MCF 10A (cell line): ENCODE data around the gene PHACTR1. TPM values are rescaled to one million over a fixed set of nuclear protein-coding genes. Genes with fewer than 3 reads are reported as not detected.

Experiments used
- BruUV-seq: library from RNA; stranded (reverse); fragments of 400-500 nt; replicated peaks from 2 replicates; lab custom pipeline; 2021; lab: Mats Ljungman, UMichigan
- CTCF ChIA-PET: fragments of 300-600 bp; sonication (Branson Sonifier 250); formaldehyde crosslinking; extraction: SDS; loops from one replicate; lab custom pipeline; 2021; ENCODE audit warnings: antibody characterized with exemption, inconsistent platforms; lab: Yijun Ruan, JAX
- POLR2A ChIA-PET: fragments of 300-600, 350-650 bp; sonication (Branson Sonifier 250); formaldehyde crosslinking; extraction: SDS; loops from one replicate; lab custom pipeline; 2020; ENCODE audit warnings: antibody characterized with exemption, inconsistent platforms; lab: Yijun Ruan, JAX
- DNase-seq: peaks from one replicate; pipeline ENCODE4 v3.0.0-alpha.2; 2018; ENCODE audit not compliant: unreplicated experiment
- H3K27ac Mint-ChIP-seq: one replicate; pipeline ENCODE4 v1.8.0; 2022; ENCODE audit warnings: mild to moderate bottlenecking, low read depth, mixed read lengths; ENCODE audit not compliant: unreplicated experiment
- H3K27me3 Mint-ChIP-seq: one replicate; pipeline ENCODE4 v1.8.0; 2022; ENCODE audit warnings: mixed read lengths; ENCODE audit not compliant: insufficient read depth, unreplicated experiment
- H3K36me3 Mint-ChIP-seq: one replicate; pipeline ENCODE4 v1.8.0; 2022; ENCODE audit warnings: mild to moderate bottlenecking, moderate library complexity, mixed read lengths; ENCODE audit not compliant: insufficient read depth, unreplicated experiment
- H3K4me1 Mint-ChIP-seq: one replicate; pipeline ENCODE4 v1.8.0; 2022; ENCODE audit warnings: mixed read lengths; ENCODE audit not compliant: insufficient read depth, unreplicated experiment
- H3K4me3 Mint-ChIP-seq: one replicate; pipeline ENCODE4 v1.8.0; 2022; ENCODE audit warnings: mild to moderate bottlenecking, moderate library complexity, mixed read lengths; ENCODE audit not compliant: unreplicated experiment
- H3K9me3 Mint-ChIP-seq: one replicate; pipeline ENCODE4 v1.8.0; 2022; ENCODE audit warnings: mixed read lengths; ENCODE audit not compliant: unreplicated experiment
- CTCF ChIP-seq: fragments of 200-600 bp; IDR thresholded peaks from one replicate; pipeline ENCODE4 v1.8.0; 2022; ENCODE audit warnings: antibody characterized with exemption, mild to moderate bottlenecking; ENCODE audit not compliant: unreplicated experiment
- intact Hi-C: fragments of 100-400 bp; cut with micrococcal nuclease; formaldehyde crosslinking; loops from 2 replicates; pipeline ENCODE4 v1.14.1; 2022
- total RNA-seq: library from RNA; stranded (reverse); gene quantifications from 2 replicates; pipeline ENCODE4 v1.2.3, GENCODE V29; 2022

PHACTR1 gene
- total RNA-seq, 1 experiment from 2014 or later = not detected

- Mint-ChIP-seq H3K4me3 (no peak overlapping the region), H3K27me3 (no peaks in the 10 kb centered on the region), H3K36me3 (peaks cover 3% of the 10 kb centered on the region), H3K27ac (no peak overlapping the region), H3K4me1 (no peaks in the 10 kb centered on the region), H3K9me3 (no peaks in the 10 kb centered on the region)
- no TSS peak for BruUV-seq
- intact Hi-C loops = no loop called here
- DNase-seq = no peak
- TF ChIP-seq CTCF = no peak
- CTCF ChIA-PET = no interaction called here
- POLR2A ChIA-PET = interaction anchor here (0.6 to 1.6 kb wide), 2 partner anchors 16 to 18 kb away, joined by 5 read pairs; no protein-coding TSS in a partner anchor
Measured at GRCh38 chr6:13287104-13287503, 570.5 kb downstream of the PHACTR1 start.

GRCh38 chr6:13288481-13288880 lies 571.9 kb downstream of the PHACTR1 start:
- Mint-ChIP-seq H3K36me3 (peaks cover 5% of the 10 kb centered on the region), H3K4me3 (no peak overlapping the region), H3K4me1 (no peaks in the 10 kb centered on the region), H3K9me3 (no peaks in the 10 kb centered on the region), H3K27ac (no peak overlapping the region), H3K27me3 (no peaks in the 10 kb centered on the region)
- BruUV-seq = no TSS peak
- CTCF ChIA-PET = interaction anchor here (0.6 kb wide), 1 partner anchor 253 kb away, joined by 3 read pairs; no protein-coding TSS in a partner anchor
- intact Hi-C loops = no loop called here
- no peak for TF ChIP-seq CTCF
- no peak for DNase-seq
- POLR2A ChIA-PET = interaction anchor here (1.6 kb wide), 1 partner anchor 19 kb away, joined by 5 read pairs; no protein-coding TSS in a partner anchor

- no peaks in the 10 kb centered on the region for H3K27me3 Mint-ChIP-seq
- no peak overlapping the region for H3K27ac Mint-ChIP-seq
- no peak overlapping the region for H3K4me3 Mint-ChIP-seq
- ChIA-PET CTCF (no interaction called here), POLR2A (no interaction called here)
- BruUV-seq = no TSS peak
- intact Hi-C loops = no loop called here
- H3K36me3 Mint-ChIP-seq = peaks cover 5% of the 10 kb centered on the region
- no peak for DNase-seq
- no peaks in the 10 kb centered on the region for H3K9me3 Mint-ChIP-seq
- no peaks in the 10 kb centered on the region for H3K4me1 Mint-ChIP-seq
- no peak for TF ChIP-seq CTCF
Measured at GRCh38 chr6:13288969-13289391, 572.4 kb downstream of the PHACTR1 start.

- Mint-ChIP-seq H3K9me3 (no peaks in the 10 kb centered on the region), H3K27me3 (no peaks in the 10 kb centered on the region), H3K4me3 (no peak overlapping the region), H3K27ac (no peak overlapping the region), H3K4me1 (no peaks in the 10 kb centered on the region), H3K36me3 (peaks cover 9% of the 10 kb centered on the region)
- DNase-seq = no peak
- no TSS peak for BruUV-seq
- no peak for TF ChIP-seq CTCF
- ChIA-PET CTCF (no interaction called here), POLR2A (no interaction called here)
- intact Hi-C loops = no loop called here
Measured at GRCh38 chr6:13289789-13290318, 573.3 kb downstream of the PHACTR1 start.
